ENCODE measurements around the gene DPEP1.
"Not testable (repeated sequence)": the region's sequence is repeated elsewhere in the genome, so short reads cannot be mapped to it uniquely, and the experiment has no call there.

The DPEP1 gene

DNA sequence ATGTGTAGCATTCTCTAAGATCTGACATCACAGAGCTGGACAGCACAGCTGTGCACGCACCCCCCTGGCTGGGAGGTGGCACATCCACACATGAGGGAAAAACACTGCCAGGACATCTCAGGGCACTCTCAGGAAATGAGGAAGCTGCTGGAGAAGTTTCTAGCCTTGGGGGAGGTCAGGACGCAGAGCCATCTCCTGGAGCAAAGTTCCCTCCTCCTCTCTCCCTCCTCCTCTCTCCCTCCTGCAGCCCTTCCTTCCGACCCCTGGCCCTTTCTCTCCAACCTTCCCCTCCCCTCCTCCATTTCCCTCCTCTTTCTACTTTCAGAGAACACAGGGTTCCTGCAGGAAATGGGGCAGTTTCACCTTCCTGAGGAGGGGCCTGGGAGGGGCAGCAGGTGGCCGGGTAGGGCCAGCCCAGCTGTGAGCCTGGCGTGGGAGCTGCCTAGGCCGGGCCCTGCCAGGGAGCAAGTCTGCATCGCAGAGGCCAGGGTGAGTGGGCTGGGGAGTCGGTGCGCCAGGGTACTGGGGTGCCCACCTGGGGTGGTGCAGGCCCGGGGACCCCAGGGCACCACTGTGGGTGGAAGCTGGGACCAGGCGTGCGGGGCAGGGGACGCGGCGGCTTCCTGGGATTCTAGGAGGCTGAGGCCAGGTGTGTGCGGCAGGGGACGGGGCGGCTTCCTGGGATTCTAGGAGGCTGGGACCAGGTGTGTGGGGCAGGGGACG, at the start of gene DPEP1:
Gene DPEP1, plus strand, starts transcription at position 412 of the 723 bp plus-strand sequence. CDS start 16,769 bp downstream, outside the sequence.
- DNase-seq (ENCODE audit: low read depth) = no peak

GRCh38 chr16:89564476-89565255, 48.8 kb upstream of the DPEP1 start:
- DNase-seq (ENCODE audit: low read depth) = no peak

GRCh38 chr16:89565256-89565505, 48.3 kb upstream of the DPEP1 start:
- DNase-seq (ENCODE audit: low read depth) = no peak

- no peak for DNase-seq (ENCODE audit: low read depth)
Observed at GRCh38 chr16:89565506-89566372, 47.7 kb upstream of the DPEP1 start.

DNA sequence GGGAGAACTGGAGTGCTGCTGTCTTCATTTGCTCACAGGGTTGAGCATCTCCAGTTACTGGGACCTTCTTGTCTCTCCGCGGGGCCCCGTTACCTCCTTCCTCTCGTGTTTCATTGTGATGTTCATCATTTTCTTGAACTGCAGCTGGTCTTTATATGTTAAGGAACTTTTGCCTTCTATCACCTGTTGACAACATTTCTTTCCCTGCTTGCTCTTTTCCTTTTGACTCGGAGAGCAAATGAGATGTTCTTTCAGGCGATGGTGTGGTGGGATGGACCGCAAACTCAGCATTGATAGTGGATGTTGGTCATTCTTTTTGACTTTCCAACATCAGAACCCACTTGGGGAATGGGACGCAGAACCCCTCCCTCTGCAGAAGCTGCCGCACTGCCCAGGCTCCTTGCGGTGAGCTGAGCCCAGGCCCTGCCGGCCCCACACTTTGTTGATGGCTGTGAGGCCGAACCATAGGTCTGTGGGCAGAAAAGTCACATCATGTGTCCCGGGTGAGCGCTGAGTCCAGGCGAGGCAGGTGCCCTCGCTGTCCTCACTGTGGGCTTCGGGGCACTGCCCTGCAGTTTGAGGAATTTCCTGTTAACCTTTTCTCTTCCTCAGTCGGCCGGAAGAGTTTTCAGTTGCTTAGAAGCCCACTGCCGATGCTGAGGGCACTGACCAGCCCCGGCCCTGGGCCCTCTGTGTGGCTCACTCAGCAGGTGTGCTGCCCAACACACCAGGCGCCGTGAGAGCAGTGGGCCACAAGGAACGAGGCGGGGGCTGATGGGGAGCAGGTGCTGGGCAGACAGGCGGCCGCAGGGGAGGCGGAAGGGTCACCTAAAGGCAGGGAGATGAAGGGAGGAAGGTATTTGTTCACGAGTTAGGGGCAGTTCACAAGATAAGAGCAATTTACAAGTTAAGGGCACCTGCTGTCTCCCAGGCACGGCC, 45.5 kb upstream of the DPEP1 start:
- DNase-seq (ENCODE audit: low read depth) = no peak

DNA sequence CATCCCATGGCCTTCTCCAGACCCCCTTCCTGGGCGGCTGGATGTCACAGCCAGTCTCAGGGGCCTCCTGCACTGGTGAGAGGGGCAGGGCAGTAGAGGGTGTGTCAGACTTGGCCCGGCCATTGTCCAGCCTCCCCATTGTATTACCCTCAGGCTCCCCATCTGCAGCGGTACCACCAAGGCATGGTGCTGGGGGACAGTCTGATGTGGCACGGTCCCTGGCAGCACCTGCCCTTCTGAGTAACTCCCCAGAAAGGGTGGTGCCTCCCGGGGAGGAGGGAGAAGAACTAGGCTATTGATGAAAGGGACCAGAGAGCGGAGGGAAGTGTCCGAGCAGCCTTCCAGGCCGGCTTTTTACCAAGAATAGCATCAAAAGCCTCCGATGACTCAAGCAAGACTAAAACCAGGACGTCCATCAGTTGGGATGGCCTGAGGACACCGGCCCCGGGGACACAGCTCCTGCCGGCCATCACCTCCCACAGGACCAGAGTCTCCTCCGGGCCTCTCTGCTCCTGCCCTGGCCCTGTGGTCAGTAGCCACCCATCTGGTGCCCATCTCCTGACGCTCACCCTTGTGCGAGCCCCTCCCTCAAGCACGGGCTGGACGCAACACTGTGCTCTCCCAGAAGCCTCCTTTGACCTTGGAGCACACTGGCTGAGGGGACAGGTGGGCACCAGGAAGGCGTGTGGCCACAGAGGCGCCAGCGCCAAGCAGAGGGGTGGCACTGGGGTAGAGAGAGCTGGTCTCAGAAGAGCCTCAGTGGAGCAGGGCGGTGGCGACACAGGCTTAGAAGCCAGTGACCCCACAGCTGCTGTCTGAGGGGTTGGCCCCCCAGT, 43.7 kb upstream of the DPEP1 start:
- no peak for DNase-seq (ENCODE audit: low read depth)

DNA sequence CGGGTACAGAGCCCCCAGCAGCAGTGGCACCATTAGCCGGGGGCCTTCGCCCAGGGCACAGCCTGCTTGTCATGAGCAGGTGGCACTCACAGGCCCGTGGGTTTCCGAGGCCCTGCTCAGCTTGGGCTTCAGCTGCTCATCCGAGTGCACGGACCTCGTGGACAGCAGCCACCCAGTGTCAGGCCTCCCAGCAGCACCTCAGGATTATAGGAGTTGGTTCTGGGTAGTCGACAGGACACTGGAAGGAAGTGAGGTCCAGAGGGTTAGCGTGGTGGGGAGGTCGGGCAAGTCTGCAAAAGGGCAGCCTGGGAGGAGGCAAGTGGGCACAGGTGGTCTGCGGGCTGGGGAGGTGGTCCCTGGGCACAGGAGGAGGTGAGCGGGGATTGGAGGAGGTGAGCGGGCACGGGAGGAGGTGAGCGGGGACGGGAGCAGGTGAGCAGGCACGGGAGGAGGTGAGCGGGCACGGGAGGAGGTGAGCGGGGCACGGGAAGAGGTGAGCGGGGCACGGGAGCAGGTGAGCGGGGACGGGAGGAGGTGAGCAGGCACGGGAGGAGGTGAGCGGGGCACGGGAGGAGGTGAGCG, 43.0 kb upstream of the DPEP1 start:
- no peak for DNase-seq (ENCODE audit: low read depth)

- not testable (repeated sequence) for DNase-seq (ENCODE audit: low read depth)
Observed at GRCh38 chr16:89570983-89571598, 42.4 kb upstream of the DPEP1 start.

- no peak for DNase-seq (ENCODE audit: low read depth)
Observed at GRCh38 chr16:89571636-89572035, 41.8 kb upstream of the DPEP1 start.

DNA sequence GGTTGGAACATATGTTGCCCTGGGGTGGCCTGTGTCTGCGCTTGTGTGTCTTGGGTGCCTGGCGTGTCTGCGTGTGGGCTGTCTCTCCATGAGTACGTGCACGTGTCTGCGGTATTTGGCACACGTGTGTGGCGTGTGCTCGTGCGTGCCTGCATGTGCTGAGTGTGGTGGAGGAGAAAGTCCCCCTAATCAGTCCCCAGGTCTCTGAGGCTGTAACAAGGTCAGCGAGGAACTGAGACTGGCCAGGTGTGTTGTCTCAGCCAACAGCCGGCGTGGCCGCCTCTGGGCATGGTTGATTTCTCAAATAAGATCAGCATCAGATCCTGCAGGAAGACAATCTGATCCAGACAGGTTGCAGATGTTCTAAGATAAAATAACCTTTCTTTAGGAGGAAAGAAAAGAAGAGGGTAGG, 41.4 kb upstream of the DPEP1 start:
- no peak for DNase-seq (ENCODE audit: low read depth)

DNA sequence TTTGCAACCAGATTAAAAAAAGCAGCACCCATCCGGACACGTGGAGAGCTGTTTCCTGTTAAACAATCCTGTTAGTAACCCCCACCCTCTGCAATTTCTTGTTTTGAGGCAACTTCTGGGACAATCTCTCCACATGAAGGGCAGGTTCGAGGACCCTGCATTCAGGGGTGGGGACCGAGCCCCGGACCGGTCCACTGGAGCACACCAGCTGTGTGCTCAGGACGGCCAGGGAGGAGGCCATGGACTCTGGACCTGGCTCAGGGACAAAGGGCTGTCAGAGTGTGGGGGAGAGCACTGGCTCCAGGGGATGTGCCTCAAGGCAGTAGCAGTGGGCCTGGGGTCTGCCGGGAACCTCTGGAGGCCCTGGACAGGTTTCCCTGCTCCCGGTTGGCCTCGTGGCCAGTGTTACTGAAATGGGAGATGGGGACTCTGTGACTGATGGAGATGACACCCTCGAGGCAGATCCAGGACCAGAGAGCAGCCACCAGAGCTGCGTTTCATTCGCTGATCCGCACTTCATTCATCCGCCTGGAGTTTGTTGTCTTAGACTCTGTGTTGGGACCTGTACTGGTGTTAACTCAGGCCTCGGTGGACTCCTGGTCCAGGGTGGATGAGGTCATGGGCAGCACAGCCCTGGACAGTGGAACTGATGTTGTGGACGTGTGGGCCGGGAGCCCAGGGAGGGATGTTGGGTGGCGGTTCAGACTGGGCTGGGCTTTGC, 40.8 kb upstream of the DPEP1 start:
- DNase-seq (ENCODE audit: low read depth) = no peak

GRCh38 chr16:89573826-89574680, 39.4 kb upstream of the DPEP1 start:
- no peak for DNase-seq (ENCODE audit: low read depth)

- DNase-seq (ENCODE audit: low read depth) = no peak
Observed at GRCh38 chr16:89574681-89575246, 38.7 kb upstream of the DPEP1 start.

- DNase-seq (ENCODE audit: low read depth) = no peak
Observed at GRCh38 chr16:89575247-89576152, 37.9 kb upstream of the DPEP1 start, which contains the start of gene CPNE7. TSS of gene CPNE7 (plus strand) at chr16:89575758. CDS start at chr16:89575898, 140 bp downstream.

- DNase-seq (ENCODE audit: low read depth) = no peak
Observed at GRCh38 chr16:89576153-89577054, 37.0 kb upstream of the DPEP1 start.

Data from stimulated activated CD8-positive, alpha-beta memory T cell treated with anti-CD3 and anti-CD28 coated beads, Interleukin-15, amount 100 ng/mL, for 1 hour (primary cell).